GM18867 (cell line): ENCODE data around the gene BMPR1A.

Experiments used
- ATAC-seq: cut with Tn5 transposase; IDR thresholded peaks from one replicate; pipeline ENCODE4 v1.9.1; 2021; ENCODE audit warnings: mild to moderate bottlenecking, moderate library complexity; ENCODE audit not compliant: unreplicated experiment

The BMPR1A gene

DNA sequence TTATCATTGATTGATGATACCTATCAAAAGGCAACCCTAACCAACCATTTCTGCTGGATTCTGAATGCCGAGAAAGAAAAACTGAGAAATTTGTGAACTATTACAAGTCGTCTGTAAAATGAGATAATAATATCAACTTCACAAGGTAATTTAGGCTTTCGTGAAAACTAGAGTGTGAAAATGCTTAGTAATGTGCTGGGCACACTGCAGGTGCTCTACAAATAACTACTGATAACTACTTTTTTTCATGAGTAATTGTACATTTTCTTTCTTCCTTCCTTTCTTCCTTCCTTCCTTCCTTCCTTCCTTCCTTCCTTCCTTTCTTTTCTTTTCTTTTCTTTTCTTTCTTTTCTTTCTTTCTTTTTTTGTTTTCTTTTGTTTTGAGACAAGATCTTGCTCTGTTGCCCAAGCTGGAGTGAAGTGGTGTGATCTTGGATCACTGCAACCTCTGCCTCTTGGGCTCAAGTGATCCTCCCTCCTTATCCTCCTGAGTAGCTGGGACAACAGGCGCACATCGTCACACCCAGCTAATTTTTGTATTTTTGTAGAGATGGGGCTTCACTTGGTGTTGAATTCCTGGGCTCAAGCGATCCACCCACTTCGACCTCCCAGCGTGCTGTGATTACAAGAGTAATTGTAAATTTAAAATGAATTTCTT lies 42.9 kb downstream of the BMPR1A start:
- no peak for ATAC-seq

DNA sequence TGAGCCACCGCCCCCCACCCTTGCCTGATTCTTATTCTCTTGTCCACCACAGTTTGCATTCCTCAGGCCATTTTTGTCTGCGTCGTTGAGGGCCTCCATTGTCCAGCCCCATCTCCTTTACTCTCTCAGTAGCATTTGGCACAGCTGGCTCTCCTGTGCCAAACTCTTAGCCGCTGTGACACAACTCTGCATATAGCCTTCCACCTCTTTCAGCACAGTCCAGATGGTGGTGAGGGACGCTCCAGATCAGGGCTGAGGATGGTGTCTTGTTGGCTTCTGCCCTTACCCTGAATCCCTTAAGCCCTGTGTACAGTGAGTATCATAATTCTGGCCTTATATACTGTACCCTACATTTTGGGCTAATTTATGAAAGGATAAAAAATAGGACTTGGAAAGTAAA lies 45.6 kb downstream of the BMPR1A start:
- no peak for ATAC-seq

GRCh38 chr10:86802473-86803108 lies 46.2 kb downstream of the BMPR1A start:
- no peak for ATAC-seq

DNA sequence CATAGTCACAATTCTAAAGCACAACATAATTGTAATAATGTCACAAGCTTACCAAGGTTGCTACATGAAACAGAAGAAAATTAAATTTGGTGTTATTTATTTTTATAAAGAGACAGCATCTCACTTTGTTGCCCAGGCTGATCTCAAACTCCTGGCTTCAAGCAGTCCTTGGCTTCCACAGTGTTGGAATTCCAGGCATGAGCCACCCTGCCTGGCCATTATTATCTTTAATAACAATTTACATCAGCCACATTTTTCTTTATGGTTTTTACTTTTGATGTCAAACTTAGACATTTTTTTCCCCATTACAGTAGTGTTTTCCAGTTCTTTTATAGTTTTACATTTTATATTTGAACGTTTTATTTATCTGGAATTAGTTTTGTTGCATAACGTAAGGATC lies 46.7 kb downstream of the BMPR1A start:
- no peak for ATAC-seq

GRCh38 chr10:86804805-86805204 lies 48.4 kb downstream of the BMPR1A start:
- no peak for ATAC-seq

- ATAC-seq = no peak
Observed at GRCh38 chr10:86813101-86813500, 56.7 kb downstream of the BMPR1A start.

DNA sequence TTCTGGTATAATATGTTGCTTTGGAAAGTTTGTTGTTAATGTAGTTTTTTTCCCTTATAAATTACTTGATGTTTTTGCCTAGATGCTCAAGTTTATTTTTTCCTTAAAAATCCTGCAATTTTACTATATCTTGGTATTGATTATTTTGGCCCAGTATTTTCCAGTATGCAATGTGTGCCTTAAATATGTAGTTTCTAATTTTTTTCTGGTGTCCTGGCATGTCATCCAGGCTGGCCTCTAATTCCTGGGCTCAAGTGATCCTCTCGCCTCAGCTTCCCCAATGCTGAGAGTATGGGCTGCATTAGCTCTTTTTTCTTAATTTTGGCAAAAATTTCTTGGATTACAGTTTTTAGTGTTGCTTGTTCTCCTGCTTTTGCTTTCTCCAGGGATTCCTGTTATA lies 57.6 kb downstream of the BMPR1A start:
- ATAC-seq = no peak

- ATAC-seq = no peak
Observed at GRCh38 chr10:86815035-86815617, 58.7 kb downstream of the BMPR1A start.

- ATAC-seq = no peak
Observed at GRCh38 chr10:86815640-86816039, 59.2 kb downstream of the BMPR1A start.

- ATAC-seq = no peak
Observed at GRCh38 chr10:86817246-86817645, 60.8 kb downstream of the BMPR1A start.

DNA sequence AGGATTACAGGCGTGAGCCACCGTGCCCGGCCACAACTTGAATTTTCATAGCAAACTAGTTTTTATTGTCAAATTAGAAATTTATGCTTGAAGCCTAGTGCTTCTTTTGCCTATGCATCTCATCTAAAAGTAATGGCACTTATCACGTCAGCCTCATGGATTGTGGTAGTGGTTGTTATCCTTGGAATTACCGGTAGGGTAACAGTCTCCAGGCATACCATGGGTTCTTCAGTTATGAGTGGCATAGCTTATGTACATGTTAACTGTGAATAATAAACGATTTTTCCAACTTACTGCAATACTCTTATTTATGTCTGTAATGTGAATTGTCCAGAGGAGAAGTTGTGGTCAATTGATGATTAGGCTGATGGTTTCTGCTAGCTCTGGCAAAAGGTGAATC lies 63.1 kb downstream of the BMPR1A start:
- no peak for ATAC-seq

- no peak for ATAC-seq
Observed at GRCh38 chr10:86820509-86820908, 64.1 kb downstream of the BMPR1A start.

- no peak for ATAC-seq
Observed at GRCh38 chr10:86821388-86821999, 65.1 kb downstream of the BMPR1A start.

- ATAC-seq = no peak
Observed at GRCh38 chr10:86823565-86823964, 67.1 kb downstream of the BMPR1A start.

DNA sequence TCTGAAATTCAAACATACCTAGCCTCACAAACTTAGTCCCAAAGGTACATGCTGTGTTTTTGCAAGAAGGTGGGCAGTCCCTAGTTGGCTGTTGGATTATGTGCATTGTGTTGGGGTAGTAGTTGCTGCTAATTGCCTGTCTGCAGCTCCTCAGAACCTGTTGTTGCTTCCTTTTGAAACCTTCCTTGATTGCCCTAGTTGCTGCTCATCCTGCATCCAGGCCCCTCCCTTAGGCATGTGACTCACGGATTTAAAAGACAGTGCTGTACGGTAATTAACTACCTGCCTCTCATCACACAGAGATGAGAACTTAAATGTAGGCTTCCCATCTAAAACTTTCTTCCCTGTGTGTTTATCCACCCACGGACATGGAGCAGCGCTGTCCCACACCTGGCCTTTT lies 67.7 kb downstream of the BMPR1A start:
- ATAC-seq = no peak

DNA sequence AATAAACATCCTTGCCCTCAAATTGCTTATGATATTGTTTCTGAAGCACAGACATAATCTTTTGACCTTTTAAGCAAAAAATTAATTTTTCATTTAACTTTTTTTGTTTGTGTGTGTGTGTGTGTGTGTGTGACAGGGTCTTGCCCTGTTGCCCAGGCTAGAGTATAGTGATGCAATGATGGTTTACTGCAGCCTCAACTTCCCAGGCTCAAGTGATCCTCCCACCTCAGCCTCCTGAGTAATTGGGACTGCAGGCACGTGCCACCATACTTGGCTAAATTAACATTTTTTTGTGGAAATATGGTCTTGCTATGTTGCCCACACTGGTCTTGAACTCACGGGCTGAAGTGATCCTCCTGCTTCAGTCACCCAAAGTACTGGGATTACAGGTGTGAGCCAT lies 68.9 kb downstream of the BMPR1A start:
- no peak for ATAC-seq

GRCh38 chr10:86827639-86828038 lies 71.2 kb downstream of the BMPR1A start:
- ATAC-seq = no peak

DNA sequence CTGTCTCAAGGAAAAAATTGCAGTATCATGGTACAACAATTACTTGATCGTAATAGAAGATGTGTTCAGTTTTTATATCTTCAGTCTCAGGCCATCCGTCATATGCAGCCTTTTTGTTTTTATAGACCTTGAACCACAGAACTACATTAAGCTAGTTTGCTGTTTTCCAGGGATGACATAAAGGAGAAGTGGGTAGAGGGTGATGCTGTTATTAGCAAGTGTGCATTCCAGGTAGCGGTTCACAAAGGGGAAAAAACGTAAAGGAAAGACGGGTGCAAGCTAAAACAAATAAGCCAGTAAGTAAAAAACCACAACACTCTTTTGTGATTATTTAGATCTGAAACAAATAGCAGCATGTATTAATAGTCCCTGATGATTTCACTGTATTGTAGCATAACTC lies 71.7 kb downstream of the BMPR1A start:
- ATAC-seq = no peak

- ATAC-seq = no peak
Observed at GRCh38 chr10:86829472-86829871, 73.1 kb downstream of the BMPR1A start.

GRCh38 chr10:86830043-86830591 lies 73.7 kb downstream of the BMPR1A start:
- ATAC-seq = no peak

- no peak for ATAC-seq
Observed at GRCh38 chr10:86833969-86834368, 77.5 kb downstream of the BMPR1A start.

DNA sequence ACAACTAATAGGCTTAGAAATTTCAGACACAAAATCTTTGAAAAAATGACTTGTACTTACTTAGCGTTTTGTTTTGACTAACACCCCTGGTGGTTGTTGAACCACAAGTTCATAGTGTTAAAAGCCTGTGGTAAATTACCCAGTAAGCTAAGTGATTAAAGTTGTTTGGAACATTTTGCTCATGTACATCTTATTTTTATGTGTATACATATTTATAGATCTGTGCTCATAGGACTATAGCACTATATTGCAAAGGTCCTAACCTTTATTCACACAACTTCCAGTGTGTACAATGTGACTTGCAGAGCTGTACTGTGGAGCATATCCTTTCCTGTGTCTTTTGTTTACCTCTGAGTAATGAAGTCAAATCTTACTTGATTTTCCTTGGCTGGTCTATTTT lies 79.6 kb downstream of the BMPR1A start:
- no peak for ATAC-seq
